Epithelial cell of alveolus of lung (primary cell): ENCODE measurements around the gene VSIG10L. TPM values are rescaled to one million over a fixed set of nuclear protein-coding genes. Genes with fewer than 3 reads are reported as not detected.

Experiments used
- total RNA-seq: library from RNA; depleted of rRNA; stranded (reverse); fragments of >200 nt; gene quantifications from 2 replicates; pipeline ENCODE4 v1.2.1, GENCODE V29; 2015

The VSIG10L gene
- 0.91 and 1.8 TPM in 2 replicates for total RNA-seq

DNA sequence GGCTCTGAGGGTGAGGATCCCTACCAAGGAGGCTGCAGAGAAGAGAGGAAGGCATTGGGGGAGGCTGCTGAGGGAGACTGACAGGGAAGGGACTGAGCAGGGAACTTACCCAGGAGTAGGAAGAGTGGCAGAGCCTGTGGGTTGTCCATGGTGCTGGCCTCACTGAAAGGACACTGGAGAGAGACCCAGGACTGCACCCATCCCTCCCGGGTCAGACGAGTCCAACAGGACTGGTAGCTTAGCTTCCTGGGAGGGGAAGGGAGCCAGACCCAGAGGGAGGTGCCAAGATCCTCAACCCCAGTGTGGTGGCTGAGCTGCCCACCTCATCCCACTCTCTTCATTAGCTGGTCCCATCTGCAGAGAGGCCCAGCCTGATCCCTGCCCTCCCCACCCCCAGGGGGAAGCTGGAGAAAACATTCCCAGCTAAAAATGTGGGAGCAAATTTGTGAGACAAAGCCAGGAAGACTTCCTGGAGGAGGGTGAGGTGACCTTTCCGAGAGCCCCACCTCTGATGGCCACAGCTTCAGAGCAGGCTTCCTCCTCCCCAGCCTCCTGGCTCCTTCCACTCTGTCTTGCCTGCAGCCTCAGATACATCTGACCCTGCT, at the start of gene VSIG10L:
Gene VSIG10L (minus strand): TSS at position 164 of the 605 bp plus-strand sequence. CDS start 15 bp downstream, at position 149.

DNA sequence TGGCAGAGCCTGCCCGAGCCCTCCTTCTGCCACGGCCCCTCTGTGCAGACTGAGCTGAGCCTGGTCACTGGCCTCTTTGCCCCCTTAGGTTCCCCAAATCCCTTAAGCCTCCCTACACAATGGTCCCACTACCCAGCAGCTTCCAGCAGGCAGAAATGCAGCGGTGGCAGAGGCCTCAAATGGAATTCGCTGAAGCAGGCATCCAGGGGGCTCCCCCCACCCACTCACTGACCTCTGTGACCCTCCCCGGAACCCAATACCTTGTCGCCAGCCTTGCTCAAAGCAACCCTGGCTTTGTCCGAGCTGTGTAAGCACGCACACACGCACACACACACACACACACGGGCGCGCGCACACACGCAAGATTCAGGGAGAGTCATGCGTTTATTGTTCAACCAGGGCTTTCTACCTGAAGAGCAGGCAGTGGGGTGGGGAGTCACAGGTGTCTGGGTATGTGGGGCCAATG, 46.0 kb upstream of the VSIG10L start, which contains the start of gene LIM2:
Gene LIM2 (minus strand): TSS at position 51 of the 466 bp plus-strand sequence. CDS start 531 bp downstream, outside the sequence.

GRCh38 chr19:51372649-51373504, 30.9 kb upstream of the VSIG10L start, which contains the start of gene NKG7:
Gene NKG7 (minus strand): TSS chr19:51372654. CDS start chr19:51372535, 119 bp downstream.

DNA sequence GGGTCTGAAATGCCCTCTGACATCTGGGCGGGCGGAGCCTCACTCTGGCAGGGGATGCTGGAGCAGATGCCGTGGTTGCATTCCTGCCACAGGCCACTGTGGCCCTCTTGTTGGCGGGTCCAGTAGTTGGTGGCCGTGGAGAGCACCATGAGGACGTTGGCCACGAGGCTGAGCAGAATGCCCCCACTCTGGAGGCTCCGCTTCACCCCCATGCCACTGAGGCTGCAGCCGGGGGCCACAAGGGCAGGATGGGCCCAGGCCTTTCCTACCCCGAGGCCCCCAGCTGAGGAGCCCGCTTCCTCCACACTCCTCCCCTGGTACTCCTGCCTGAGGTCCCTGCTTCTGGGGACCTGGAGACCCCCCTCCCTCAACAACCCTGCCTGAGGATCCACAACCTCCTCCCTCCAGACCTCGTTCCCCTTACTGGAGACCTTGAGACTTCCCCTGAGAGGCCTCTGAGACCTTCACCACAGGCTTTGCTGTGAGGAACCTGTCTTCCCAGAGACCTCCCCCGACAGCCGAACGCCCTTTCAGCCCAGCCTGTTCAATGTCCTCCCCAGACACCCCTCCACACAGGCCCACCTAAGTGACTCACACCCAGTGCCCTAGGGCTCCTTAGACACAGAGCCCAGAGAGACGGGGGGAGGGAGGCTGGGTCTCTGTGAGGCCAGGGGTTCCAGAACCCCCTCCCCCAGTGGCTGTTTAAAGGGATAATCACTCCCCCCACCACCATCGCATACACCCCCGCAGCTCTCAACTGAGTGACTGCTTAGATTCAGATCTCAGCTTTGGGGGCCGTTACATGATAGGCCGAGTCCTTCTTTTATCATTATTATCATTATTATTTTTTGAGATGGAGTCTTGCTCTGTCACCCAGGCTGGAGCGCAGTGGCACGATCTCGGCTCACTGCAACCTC, 26.7 kb upstream of the VSIG10L start, which contains the start of gene CLDND2:
Gene CLDND2 (minus strand): TSS at position 638 of the 917 bp plus-strand sequence. CDS start 426 bp downstream, at position 212.

GRCh38 chr19:51365965-51366388, 24.0 kb upstream of the VSIG10L start, which contains the start of gene ETFB:
Gene ETFB (minus strand): TSS chr19:51366388. CDS start chr19:51366326, 62 bp downstream.

DNA sequence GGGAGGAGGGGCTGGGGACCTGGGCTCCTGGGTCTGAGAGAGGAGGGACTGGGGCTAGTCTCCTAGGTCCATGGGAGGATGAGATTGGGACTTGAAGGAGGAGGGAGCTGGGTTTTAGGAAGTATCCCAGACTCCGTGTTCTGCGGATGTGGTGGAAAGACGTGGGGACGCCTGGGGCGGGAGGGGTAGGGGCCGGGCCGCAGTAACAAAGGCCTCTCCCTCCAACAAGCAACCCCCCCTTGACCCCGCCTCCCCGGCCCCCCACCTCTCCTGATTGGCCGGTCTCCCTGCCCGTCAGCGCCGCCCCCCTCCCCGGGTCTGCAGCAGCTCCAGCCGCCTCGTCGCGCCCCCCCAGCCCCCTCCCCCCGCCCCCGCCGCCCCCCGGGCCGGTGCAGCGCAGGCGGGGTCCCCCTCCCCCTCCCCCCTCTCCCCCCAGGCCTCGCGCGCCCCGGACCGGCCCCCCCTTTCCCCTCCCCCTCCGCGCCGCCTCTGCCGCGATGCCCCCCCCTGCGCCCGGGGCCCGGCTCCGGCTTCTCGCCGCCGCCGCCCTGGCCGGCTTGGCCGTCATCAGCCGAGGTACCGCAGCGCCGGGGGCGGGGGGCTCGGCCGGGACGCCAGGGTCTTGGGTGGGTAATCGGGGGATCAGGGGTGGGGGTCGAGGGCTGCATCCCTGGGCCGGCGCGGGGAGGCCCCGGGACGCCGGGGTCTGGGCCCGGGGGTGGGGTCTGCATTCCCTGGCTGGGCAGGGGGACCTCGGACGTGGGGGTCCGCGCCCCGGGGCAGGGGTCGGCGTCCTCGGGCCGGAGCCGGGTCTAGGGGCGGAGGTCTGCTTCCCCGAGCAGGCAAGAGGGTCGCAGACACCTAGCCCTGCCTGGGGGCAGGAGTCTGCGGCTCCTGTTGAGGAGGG, 30.3 kb downstream of the VSIG10L start, which contains the start of gene IGLON5:
Gene IGLON5 (plus strand): TSS at position 294 of the 907 bp plus-strand sequence. CDS start 204 bp downstream, at position 498.

Other genes starting within 250 kb of the VSIG10L start
- gene CTU1, start 233.7 kb downstream of the VSIG10L start, total RNA-seq: 11.0 and 19.1 TPM in 2 replicates
- not detected in 2 replicates for gene SIGLEC9, start 217.2 kb downstream of the VSIG10L start, total RNA-seq
- not detected in 2 replicates for gene SIGLEC7, start 199.8 kb downstream of the VSIG10L start, total RNA-seq
- gene CD33, start 117.1 kb downstream of the VSIG10L start, total RNA-seq: not detected in 2 replicates
- gene SIGLECL1, start 91.1 kb downstream of the VSIG10L start, total RNA-seq: not detected in 2 replicates
- gene IGLON5, start 30.5 kb downstream of the VSIG10L start, total RNA-seq: under 0.01 and 1.8 TPM in 2 replicates
- gene ETFB, start 24.2 kb upstream of the VSIG10L start, total RNA-seq: 103 and 128 TPM in 2 replicates
- gene CLDND2, start 26.9 kb upstream of the VSIG10L start, total RNA-seq: not detected in 2 replicates
- not detected in 2 replicates for gene NKG7, start 30.5 kb upstream of the VSIG10L start, total RNA-seq
- not detected in 2 replicates for gene LIM2, start 45.8 kb upstream of the VSIG10L start, total RNA-seq
- not detected in 2 replicates for gene C19orf84, start 48.5 kb upstream of the VSIG10L start, total RNA-seq
- not detected in 2 replicates for gene SIGLEC10, start 75.5 kb upstream of the VSIG10L start, total RNA-seq
- not detected in 2 replicates for gene SIGLEC8, start 116.3 kb upstream of the VSIG10L start, total RNA-seq
- gene CEACAM18, start 136.4 kb upstream of the VSIG10L start, total RNA-seq: not detected in 2 replicates
- gene SIGLEC12, start 159.7 kb upstream of the VSIG10L start, total RNA-seq: not detected in 2 replicates
- gene SIGLEC6, start 189.5 kb upstream of the VSIG10L start, total RNA-seq: not detected in 2 replicates
- gene ZNF175, start 229.1 kb upstream of the VSIG10L start, total RNA-seq: 2.8 and 4.6 TPM in 2 replicates